GM18861 (cell line): Measurements from ENCODE around the gene RERE.
A peak's percentile ranks its signal among the peaks of the same experiment; 100 is the strongest.
"Not testable (repeated sequence)": the region's sequence is repeated elsewhere in the genome, so short reads cannot be mapped to it uniquely, and the experiment has no call there.

Source experiments
- ATAC-seq: cut with Tn5 transposase; IDR thresholded peaks from one replicate; pipeline ENCODE4 v1.9.1; 2021; ENCODE audit not compliant: unreplicated experiment

Gene RERE

DNA sequence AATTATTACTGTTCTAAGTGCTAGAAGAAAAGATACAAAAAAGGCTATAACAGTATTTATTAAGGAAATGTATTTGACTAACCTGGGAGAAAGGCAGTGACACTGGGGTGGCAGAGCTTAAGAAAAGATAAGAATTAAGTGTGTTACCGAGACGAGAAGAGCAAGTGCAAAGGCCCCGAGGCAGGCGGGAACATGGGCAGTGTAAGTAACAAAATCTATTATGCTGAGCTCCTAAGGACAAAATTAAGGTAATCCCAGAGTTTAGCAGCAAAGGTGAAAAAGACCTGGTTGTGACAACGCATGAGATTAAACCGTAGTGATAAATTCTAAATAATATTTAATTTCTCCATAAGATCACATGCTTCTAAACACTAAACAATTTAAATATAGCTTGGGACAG, 167.6 kb downstream of the RERE start:
- ATAC-seq = no peak

- ATAC-seq = no peak
These were observed 168.4 kb downstream of the RERE start for GRCh38 chr1:8649027-8649426.

DNA sequence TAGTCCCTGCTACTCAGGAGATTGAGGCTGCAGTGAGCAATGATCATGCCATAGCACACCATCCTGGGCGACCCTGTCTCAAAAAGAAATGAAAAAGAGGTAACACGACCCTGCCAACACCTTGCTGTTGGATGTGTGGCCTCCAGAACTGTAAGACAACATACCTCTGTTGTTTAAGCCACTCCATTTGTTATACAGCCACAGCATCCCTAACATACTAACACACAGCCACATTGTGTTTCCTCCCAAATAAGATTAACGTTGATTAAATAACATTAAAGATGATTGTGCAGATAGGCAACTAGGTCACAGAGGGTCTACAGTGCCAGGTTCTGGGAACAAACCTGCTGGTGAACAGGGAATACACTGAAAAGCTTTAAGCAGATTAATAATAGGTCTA, 170.4 kb downstream of the RERE start:
- no peak for ATAC-seq

- ATAC-seq = no peak
These were observed 171.3 kb downstream of the RERE start for GRCh38 chr1:8646189-8646588.

GRCh38 chr1:8643542-8644536, 173.6 kb downstream of the RERE start:
- peak; percentile 65 for ATAC-seq

GRCh38 chr1:8642114-8642513, 175.3 kb downstream of the RERE start:
- no peak for ATAC-seq

- no peak for ATAC-seq
These were observed 176.0 kb downstream of the RERE start for GRCh38 chr1:8641377-8641997.

DNA sequence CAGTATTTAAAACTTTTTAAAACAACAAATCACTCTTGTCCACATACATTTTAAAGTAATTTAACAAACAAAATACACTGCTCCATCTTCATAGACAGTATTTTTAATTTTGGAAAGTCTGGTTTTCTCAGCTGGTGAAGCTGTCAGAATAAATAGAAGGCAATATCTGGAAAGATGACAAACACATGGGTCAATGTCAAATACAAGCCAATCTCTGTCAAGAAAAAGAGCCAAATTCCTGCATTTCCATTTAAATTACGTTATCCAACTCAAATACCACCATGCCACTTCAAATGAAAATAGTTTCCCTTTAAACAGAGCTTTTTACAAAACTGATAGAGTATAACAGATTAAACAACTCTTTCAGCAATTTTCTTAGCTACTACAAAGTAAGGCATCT, 176.5 kb downstream of the RERE start:
- no peak for ATAC-seq

GRCh38 chr1:8639148-8639547, 178.3 kb downstream of the RERE start:
- ATAC-seq = no peak

GRCh38 chr1:8633741-8634501, 183.5 kb downstream of the RERE start:
- no peak for ATAC-seq

DNA sequence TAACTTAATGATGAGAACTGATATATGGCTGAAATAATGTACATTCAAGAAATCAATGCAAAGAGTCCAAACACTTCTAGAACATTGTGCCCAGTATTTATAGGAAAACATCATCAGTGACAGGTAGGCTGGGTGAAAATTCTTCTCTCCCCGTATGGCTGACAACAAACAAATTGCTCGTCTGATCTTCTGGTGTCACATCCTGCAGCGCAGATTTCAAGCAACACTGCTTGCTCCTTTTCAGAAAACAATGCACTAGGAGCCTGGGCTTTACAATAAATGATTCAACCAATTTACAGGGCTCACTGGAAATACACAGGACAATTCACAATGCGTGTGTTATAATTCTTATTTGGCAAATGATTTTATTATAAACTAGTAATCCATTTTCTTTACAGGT, 185.3 kb downstream of the RERE start:
- no peak for ATAC-seq

DNA sequence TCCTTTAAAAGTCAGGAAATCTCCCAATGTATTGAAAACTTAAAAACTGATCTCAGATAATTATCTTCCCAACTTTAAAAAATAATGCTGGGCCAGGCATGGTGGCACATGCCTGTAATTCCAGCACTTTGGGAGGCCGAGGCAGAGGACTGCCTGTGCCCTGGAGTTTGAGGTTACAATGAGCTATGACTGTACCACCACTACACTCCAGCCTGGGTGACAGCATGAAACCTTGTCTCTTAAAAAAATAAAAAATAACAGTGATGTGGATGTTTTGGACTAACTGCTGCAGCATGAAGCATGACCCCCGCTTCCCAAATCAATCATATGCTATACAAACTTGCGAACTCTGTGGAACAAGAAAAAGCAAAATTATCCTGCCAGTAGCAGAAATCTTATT, 186.3 kb downstream of the RERE start:
- ATAC-seq = no peak

- ATAC-seq = peak; percentile 72
These were observed 188.0 kb downstream of the RERE start for GRCh38 chr1:8629241-8630091.

DNA sequence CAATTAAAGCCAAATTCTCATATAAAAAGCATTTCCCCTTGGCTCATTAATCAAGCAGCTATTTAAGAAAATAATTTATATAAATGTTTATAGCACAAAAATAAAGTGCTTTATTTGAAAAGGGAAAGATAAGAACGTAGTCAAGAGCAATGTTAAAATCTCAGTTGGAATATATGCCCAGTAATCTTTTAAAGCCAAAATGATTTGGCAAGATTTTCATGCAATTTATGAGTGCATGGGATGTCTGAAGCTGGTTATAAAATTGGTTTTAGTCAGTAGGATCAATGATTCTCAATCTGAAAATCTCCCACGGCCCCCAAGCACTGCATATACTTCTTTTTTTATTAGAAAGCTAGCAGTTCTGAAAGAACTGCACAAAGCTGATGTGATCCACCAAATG, 188.8 kb downstream of the RERE start:
- ATAC-seq = no peak

DNA sequence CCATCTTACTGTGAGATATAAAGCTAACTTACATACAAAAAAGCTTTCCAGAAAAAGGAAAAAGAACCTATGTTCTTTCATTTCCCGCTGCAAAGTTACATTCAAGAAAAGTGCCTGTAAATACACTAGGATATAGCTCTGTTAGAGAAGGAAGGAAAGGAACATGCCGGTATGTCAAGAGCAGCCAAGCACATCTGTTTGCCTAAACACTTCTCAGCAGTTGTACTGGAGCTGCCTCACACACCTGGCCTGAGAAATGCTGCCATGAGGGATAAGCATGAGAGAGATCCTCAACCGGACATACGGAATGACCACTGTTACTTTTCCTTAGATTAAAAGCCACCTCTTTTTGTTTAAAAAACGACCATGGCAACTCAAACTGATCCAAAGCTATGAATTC, 189.7 kb downstream of the RERE start:
- no peak for ATAC-seq

GRCh38 chr1:8625981-8626898, 191.2 kb downstream of the RERE start:
- no peak for ATAC-seq

DNA sequence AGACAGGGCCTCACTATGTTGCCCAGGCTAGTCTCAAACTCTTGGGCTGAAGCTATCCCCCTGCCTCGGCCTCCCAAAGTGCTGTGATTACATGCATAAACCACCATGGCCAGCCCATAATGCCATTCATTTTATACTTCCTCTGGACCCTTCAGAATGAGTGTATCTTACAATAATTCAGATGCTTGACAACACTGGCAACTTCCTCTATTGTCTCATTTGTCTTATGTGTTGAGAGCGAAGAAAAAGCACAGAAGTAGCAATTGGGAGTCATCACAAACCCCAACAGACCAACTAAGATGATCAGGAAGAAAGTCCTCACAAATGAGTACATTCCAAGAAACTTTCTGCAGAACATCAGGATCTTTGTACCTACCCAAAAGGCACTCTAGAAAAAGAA, 191.9 kb downstream of the RERE start:
- ATAC-seq = no peak

DNA sequence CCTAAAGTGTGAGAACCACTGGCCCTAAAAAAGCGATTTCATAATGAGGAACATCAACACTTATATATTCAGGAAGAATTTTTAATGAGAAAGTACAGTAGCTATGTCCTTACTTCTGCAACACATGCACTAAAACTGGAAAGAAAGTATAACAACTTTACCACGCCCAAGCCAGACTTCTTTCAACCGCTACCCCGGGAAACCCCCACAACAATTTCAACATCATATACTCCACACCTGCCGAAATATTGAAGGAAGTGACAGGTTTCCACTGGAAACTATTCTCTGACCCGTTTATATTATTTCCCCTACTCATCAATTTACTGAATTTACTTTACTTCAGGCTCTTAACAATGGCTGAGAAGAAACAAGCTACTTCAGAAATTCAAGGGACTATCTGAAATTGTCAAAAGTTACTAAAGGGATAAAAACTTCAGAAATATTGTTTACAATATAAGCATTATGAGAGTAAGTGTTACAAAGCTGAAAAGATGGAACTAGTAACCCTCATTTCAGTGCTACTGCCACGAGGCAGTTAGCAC, 193.7 kb downstream of the RERE start:
- not testable (repeated sequence) for ATAC-seq

GRCh38 chr1:8621785-8622348, 195.6 kb downstream of the RERE start:
- ATAC-seq = not testable (repeated sequence)
